Measurements from ENCODE around the gene XRCC4.
"Not testable (repeated sequence)": the region's sequence is repeated elsewhere in the genome, so short reads cannot be mapped to it uniquely, and the experiment has no call there.

XRCC4 gene

GRCh38 chr5:83340511-83340918 is 263.2 kb downstream of the XRCC4 start:
- Mint-ChIP-seq H3K36me3 (peaks cover 7% of the 10 kb centered on the region), H3K4me1 (ENCODE audit: low read depth) (peaks cover 14% of the 10 kb centered on the region), H3K4me3 (no peak overlapping the region), H3K9me3 (ENCODE audit: low read depth) (peaks cover 2% of the 10 kb centered on the region), H3K27ac (no peak overlapping the region), H3K27me3 (no peaks in the 10 kb centered on the region)

- Mint-ChIP-seq H3K27me3 (no peaks in the 10 kb centered on the region), H3K4me1 (ENCODE audit: low read depth) (peaks cover 14% of the 10 kb centered on the region), H3K4me3 (no peak overlapping the region), H3K27ac (no peak overlapping the region), H3K36me3 (peaks cover 7% of the 10 kb centered on the region), H3K9me3 (ENCODE audit: low read depth) (peaks cover 8% of the 10 kb centered on the region)
Observed at GRCh38 chr5:83341815-83342334, 264.5 kb downstream of the XRCC4 start.

DNA sequence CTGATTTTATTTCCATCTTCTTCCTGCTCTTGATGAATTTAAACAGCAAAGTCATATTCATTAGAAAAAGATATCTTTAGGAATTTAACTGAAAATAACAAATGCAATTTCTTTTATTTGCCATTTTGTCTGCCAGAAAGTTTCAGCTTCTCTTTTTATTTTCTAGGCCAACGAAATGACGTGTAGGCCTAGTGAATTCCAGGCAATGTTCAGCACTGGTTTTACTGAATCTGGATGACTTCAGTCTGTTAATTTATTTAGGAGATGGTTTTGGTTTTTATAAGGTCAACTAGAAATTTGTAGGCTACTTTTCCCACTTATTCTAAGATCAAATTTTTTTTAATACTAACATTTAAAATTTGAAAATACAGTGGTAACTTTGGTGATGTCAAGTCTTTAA is 265.1 kb downstream of the XRCC4 start:
- Mint-ChIP-seq H3K9me3 (ENCODE audit: low read depth) (peaks cover 12% of the 10 kb centered on the region), H3K27ac (no peak overlapping the region), H3K4me3 (no peak overlapping the region), H3K36me3 (peaks cover 11% of the 10 kb centered on the region), H3K27me3 (no peaks in the 10 kb centered on the region), H3K4me1 (ENCODE audit: low read depth) (peaks cover 14% of the 10 kb centered on the region)

DNA sequence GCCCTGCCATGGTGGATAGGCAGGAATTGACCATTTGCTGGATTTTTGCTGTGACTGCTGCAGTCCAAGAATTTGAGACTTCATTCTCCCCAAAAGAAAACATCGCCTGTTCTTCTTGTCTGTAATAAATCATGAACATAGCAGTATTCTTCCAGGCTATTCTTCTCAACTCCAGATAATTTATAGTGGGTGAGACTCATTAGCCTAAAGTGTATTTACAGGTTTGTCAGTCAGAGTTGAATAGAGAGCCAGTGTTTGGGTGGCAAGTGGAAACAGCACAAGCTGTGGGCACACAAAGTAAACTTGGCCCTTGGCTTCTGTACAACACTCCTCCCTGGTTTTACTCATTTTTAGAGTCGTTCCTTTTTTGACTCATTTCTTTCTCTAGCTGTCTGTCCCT is 266.0 kb downstream of the XRCC4 start:
- Mint-ChIP-seq H3K9me3 (ENCODE audit: low read depth) (peaks cover 14% of the 10 kb centered on the region), H3K4me3 (no peak overlapping the region), H3K4me1 (ENCODE audit: low read depth) (peaks cover 14% of the 10 kb centered on the region), H3K27me3 (no peaks in the 10 kb centered on the region), H3K27ac (no peak overlapping the region), H3K36me3 (peaks cover 10% of the 10 kb centered on the region)

- Mint-ChIP-seq H3K36me3 (peaks cover 13% of the 10 kb centered on the region), H3K4me3 (no peak overlapping the region), H3K27me3 (no peaks in the 10 kb centered on the region), H3K27ac (no peak overlapping the region), H3K4me1 (ENCODE audit: low read depth) (peaks cover 5% of the 10 kb centered on the region), H3K9me3 (ENCODE audit: low read depth) (peaks cover 30% of the 10 kb centered on the region)
Observed at GRCh38 chr5:83345423-83345822, 268.1 kb downstream of the XRCC4 start.

DNA sequence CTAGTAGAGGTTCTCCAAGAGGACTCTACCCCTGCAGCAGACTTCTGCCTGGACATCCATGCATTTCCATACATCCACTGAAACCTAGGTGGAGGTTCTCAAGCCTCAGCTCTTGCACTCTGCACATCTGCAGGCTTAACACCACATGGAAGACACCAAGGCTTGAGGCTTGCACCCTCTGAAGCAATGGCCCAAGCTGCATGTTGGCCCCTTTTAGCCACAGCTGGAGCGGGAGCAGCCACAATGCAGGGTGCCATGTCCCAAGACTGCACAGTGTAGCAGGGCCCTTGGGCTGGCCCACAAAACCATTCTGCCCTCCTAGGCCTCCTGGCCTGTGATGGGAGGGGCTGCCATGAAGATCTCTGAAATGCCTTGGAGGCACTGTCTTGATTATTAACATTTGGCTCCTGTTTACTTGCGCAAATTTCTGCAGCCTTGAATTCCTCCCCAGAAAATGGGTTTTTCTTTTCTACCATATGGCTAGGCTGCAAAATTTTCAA is 271.0 kb downstream of the XRCC4 start:
- Mint-ChIP-seq H3K36me3 (peaks cover 13% of the 10 kb centered on the region), H3K27ac (no peak overlapping the region), H3K4me3 (no peak overlapping the region), H3K27me3 (no peaks in the 10 kb centered on the region), H3K9me3 (ENCODE audit: low read depth) (peaks cover 32% of the 10 kb centered on the region), H3K4me1 (ENCODE audit: low read depth) (no peaks in the 10 kb centered on the region)

DNA sequence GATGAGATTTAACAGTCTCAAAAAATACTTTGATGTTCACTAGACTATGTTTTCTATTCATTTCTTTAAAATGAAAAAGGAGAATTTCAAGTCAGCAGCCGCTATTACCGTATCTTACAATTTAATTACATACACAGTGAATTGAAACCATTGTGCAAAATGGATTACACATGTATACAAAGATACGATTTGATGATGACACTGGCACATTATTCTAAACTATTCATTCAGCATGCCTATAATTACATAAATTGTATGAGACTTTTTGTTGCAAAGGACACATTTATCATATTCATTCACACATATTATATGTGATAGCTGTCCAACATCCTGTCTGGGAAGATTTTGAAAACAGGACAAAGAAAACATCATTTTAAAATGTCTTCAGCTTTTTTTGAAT is 275.9 kb downstream of the XRCC4 start:
- peaks cover 9% of the 10 kb centered on the region for H3K36me3 Mint-ChIP-seq
- no peak overlapping the region for H3K27ac Mint-ChIP-seq
- H3K27me3 Mint-ChIP-seq = no peaks in the 10 kb centered on the region
- no peak overlapping the region for H3K4me3 Mint-ChIP-seq
- H3K4me1 Mint-ChIP-seq (ENCODE audit: low read depth) = no peaks in the 10 kb centered on the region
- H3K9me3 Mint-ChIP-seq (ENCODE audit: low read depth) = peaks cover 18% of the 10 kb centered on the region

- H3K36me3 Mint-ChIP-seq = peaks cover 9% of the 10 kb centered on the region
- peaks cover 18% of the 10 kb centered on the region for H3K9me3 Mint-ChIP-seq (ENCODE audit: low read depth)
- no peaks in the 10 kb centered on the region for H3K27me3 Mint-ChIP-seq
- H3K27ac Mint-ChIP-seq = no peak overlapping the region
- no peak overlapping the region for H3K4me3 Mint-ChIP-seq
- H3K4me1 Mint-ChIP-seq (ENCODE audit: low read depth) = no peaks in the 10 kb centered on the region
Observed at GRCh38 chr5:83353774-83354173, 276.4 kb downstream of the XRCC4 start.

- no peak overlapping the region for H3K27ac Mint-ChIP-seq
- H3K4me1 Mint-ChIP-seq (ENCODE audit: low read depth) = no peaks in the 10 kb centered on the region
- no peak overlapping the region for H3K4me3 Mint-ChIP-seq
- peaks cover 6% of the 10 kb centered on the region for H3K36me3 Mint-ChIP-seq
- peaks cover 7% of the 10 kb centered on the region for H3K9me3 Mint-ChIP-seq (ENCODE audit: low read depth)
- no peaks in the 10 kb centered on the region for H3K27me3 Mint-ChIP-seq
Observed at GRCh38 chr5:83354958-83355357, 277.6 kb downstream of the XRCC4 start.

GRCh38 chr5:83355482-83356014 is 278.2 kb downstream of the XRCC4 start:
- H3K4me3 Mint-ChIP-seq; H3K4me1 Mint-ChIP-seq (ENCODE audit: low read depth); H3K27me3 Mint-ChIP-seq; H3K9me3 Mint-ChIP-seq (ENCODE audit: low read depth); H3K27ac Mint-ChIP-seq; H3K36me3 Mint-ChIP-seq: not testable (repeated sequence)

- Mint-ChIP-seq H3K27ac (no peak overlapping the region), H3K9me3 (ENCODE audit: low read depth) (no peaks in the 10 kb centered on the region), H3K36me3 (peaks cover 6% of the 10 kb centered on the region), H3K4me3 (no peak overlapping the region), H3K4me1 (ENCODE audit: low read depth) (no peaks in the 10 kb centered on the region), H3K27me3 (no peaks in the 10 kb centered on the region)
Observed at GRCh38 chr5:83357621-83358231, 280.4 kb downstream of the XRCC4 start.

GRCh38 chr5:83360573-83360972 is 283.2 kb downstream of the XRCC4 start:
- Mint-ChIP-seq H3K27me3 (no peaks in the 10 kb centered on the region), H3K4me1 (ENCODE audit: low read depth) (no peaks in the 10 kb centered on the region), H3K36me3 (no peaks in the 10 kb centered on the region), H3K9me3 (ENCODE audit: low read depth) (no peaks in the 10 kb centered on the region), H3K4me3 (no peak overlapping the region), H3K27ac (no peak overlapping the region)

- H3K4me1 Mint-ChIP-seq (ENCODE audit: low read depth) = no peaks in the 10 kb centered on the region
Observed at GRCh38 chr5:83362526-83362925, 285.2 kb downstream of the XRCC4 start.

DNA sequence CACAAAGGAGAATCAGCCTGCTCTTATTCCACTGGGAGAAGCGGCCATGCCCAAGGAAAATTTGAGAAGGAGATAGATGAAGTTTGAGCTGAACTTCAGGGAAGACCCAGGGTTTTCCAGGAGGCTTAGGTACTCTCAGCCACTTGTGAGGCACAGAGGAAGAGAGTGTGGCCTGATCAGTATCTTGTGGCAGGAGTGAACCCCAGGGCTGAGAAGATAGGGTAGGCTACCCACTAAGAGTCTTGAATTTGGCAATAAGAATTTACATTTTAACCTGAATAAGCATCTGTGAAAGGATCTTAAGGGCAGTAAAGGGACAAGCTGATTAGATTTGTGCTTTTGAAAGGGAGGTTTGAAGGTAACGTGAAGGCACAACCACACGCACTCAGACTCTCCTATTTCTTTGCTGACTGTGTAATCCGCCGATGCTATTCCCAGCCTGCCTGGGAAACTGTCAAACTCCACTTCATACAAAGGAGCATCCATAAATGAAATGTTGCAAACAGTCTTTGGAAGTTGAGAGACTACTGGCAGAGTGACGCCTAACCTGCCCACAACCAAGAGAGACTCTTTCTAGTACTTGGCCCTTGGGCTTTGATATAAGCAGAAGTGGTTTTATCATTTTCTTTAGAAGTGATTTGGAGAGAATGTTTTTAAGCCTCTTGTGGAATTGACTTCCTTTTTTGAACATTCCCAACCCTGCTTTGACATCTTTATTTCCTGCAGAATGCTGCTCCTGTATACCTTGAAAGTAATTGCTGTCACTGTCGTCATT is 286.0 kb downstream of the XRCC4 start:
- Mint-ChIP-seq H3K4me1 (ENCODE audit: low read depth) (no peaks in the 10 kb centered on the region), H3K27me3 (peaks cover 2% of the 10 kb centered on the region), H3K36me3 (no peaks in the 10 kb centered on the region), H3K27ac (no peak overlapping the region), H3K4me3 (no peak overlapping the region), H3K9me3 (ENCODE audit: low read depth) (peaks cover 9% of the 10 kb centered on the region)

More at GRCh38 chr5:83362526-83362925, 285.2 kb downstream of the XRCC4 start:
- no peak overlapping the region for H3K27ac Mint-ChIP-seq
- no peaks in the 10 kb centered on the region for H3K36me3 Mint-ChIP-seq
- peaks cover 2% of the 10 kb centered on the region for H3K27me3 Mint-ChIP-seq
- no peak overlapping the region for H3K4me3 Mint-ChIP-seq
- H3K9me3 Mint-ChIP-seq (ENCODE audit: low read depth) = peaks cover 9% of the 10 kb centered on the region

GRCh38 chr5:83363886-83364275 is 286.5 kb downstream of the XRCC4 start:
- H3K36me3 Mint-ChIP-seq = no peaks in the 10 kb centered on the region
- peaks cover 9% of the 10 kb centered on the region for H3K9me3 Mint-ChIP-seq (ENCODE audit: low read depth)
- H3K27ac Mint-ChIP-seq = no peak overlapping the region
- peaks cover 2% of the 10 kb centered on the region for H3K27me3 Mint-ChIP-seq
- no peaks in the 10 kb centered on the region for H3K4me1 Mint-ChIP-seq (ENCODE audit: low read depth)
- H3K4me3 Mint-ChIP-seq = no peak overlapping the region
